ENCODE data around the gene MLH3.
A peak's percentile ranks its signal among the peaks of the same experiment; 100 is the strongest.
"Not testable (repeated sequence)": the region's sequence is repeated elsewhere in the genome, so short reads cannot be mapped to it uniquely, and the experiment has no call there.

The MLH3 gene

DNA sequence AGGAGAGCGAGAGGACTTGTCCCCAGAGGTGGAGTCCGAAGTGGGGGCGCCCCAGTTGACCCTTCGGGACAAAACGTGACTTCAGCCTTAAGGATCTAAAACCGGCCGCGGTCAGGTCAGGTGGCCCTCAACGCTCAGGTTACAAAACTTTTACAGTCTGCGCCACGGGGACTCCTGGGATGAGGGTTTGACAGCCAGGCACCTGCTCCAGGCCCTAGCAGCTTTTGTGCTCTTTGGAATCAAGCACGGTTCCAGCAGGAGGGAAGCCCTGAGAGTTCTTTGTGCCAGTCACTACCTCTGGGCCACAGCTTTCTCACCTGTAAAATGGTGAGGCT is 18.5 kb upstream of the MLH3 start:
- Histone ChIP-seq H3K9me3 (ENCODE audit: low read depth, low read length) (no peaks in the 10 kb centered on the region), H3K4me3 (peak overlapping the region; percentile 89), H3K27ac (no peak overlapping the region), H3K9ac (ENCODE audit: insufficient read length) (no peak overlapping the region), H3K36me3 (ENCODE audit: insufficient read depth, low read length) (no peaks in the 10 kb centered on the region)
- DNase-seq (ENCODE audit: low read depth, low spot score): no peak
- TF ChIP-seq EZH2 (IDR thresholded peaks at IDR 0.05) (no peak), FOXP2 (optimal IDR thresholded peaks at IDR 0.05; ENCODE audit: control extremely low read depth, extremely low read length, insufficient read depth) (no peak), POLR2AphosphoS5 (IDR thresholded peaks at IDR 0.05; ENCODE audit: borderline replicate concordance, low read depth, low read length) (no peak)

DNA sequence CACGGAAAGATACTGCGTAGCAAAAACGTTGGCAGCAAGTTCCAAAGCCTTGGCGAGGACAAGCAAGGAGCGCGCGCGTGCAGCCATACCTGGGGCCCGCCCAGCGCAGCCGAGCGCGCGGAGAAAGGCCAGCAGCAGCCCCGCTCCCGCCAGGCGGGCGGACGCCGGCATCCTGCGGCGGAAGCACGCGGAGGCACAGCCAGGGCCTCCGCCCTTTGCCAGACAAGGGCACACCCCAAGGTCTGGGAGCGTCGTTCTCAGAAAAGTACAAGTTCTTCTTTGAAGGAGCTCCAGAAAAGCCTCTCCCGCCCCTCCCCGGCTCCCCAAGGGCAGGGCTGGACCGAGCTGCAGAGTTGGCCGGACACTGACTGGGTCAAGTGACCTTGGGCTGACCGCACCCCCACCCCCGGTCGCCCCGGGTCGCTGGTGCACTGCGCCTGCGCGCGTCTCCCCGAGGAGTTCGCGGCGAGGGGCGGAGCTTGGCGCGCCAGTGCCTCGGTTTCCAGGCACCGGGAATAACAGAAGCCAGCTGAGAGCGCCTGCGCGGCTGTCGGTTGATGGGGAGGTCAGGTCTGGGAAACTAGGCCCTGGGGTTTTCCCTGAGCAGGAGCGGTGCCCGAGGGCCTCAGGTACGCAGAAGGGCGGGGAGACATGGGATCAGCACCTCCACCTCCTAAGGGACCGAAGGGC is 18.0 kb upstream of the MLH3 start, which contains the start of gene ZC2HC1C:
ZC2HC1C (plus strand) TSS at position 521 of the 690 bp plus-strand sequence. CDS start 933 bp downstream, outside the sequence.
- Histone ChIP-seq H3K4me3 (peak within 1 kb of the TSS; percentile 89), H3K9ac (ENCODE audit: insufficient read length) (peak within 1 kb of the TSS; percentile 91), H3K9me3 (ENCODE audit: low read depth, low read length) (no peaks in the 10 kb centered on the region), H3K27ac (peak within 1 kb of the TSS; percentile 89), H3K36me3 (ENCODE audit: insufficient read depth, low read length) (no peaks in the 10 kb centered on the region)
- TF ChIP-seq FOXP2 (optimal IDR thresholded peaks at IDR 0.05; ENCODE audit: control extremely low read depth, extremely low read length, insufficient read depth): peak; percentile 17
- no peak for TF ChIP-seq EZH2 (IDR thresholded peaks at IDR 0.05)
- no peak for DNase-seq (ENCODE audit: low read depth, low spot score)

DNA sequence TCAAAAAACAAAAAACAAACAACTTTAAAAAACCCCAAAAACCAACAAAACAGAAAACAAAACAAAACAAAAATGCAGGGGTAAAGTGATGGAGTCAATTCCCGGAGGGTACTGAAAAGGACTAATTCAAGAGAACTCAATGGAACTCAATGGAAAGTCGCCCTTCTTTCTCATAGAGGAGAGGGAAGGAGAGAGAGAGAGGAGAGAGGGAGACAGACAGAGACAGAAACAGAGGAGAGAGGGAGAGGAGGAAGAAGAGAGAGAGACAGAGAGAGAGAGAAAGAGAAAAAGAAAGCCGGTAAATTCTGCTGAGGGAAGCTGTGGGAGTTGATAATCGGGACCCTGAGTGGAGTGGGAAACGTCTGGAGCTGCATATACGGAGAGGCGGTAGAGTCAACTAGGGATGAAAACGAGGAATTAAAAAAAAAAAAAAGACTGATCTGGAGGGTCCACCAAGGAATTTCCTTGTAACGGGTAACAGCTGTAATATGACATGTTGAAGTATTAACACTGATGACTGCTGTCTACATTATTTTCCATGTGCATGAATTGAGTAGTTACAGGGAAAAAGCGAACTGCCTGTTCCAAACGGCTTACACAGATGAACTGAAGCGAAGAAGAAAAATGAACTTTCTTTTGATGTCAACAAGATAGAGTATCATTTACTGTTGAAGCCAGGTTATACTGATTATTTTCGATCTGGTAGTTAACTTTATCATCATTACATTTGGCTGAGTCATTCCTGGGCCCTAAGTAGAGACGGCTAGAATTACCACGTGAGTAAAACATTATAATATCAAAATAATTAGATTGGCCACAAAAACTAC is 17.2 kb upstream of the MLH3 start:
- DNase-seq (ENCODE audit: low read depth, low spot score): no peak

DNA sequence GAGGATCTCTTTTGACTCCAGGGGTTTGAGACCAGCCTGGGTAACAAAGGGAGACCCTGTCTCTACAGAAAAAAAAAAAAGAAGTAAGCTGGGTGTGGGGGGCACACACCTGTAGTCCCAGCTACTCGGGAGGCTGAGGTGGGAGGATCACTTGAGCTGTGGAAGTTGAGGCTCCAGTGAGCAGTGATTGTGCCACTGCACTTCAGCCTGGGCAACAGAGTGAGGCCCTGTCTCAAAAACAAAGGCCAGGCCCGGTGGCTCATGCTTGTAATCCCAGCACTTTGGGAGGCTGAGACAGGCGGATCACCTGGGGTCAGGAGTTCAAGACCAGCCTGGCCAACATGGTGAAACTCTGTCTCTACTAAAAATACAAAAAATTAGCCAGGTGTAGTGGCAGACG is 16.5 kb upstream of the MLH3 start:
- H3K9me3 ChIP-seq (ENCODE audit: low read depth, low read length); H3K36me3 ChIP-seq (ENCODE audit: insufficient read depth, low read length); DNase-seq (ENCODE audit: low read depth, low spot score); H3K27ac ChIP-seq; H3K9ac ChIP-seq (ENCODE audit: insufficient read length): not testable (repeated sequence)
- peak overlapping the region; percentile 89; the same call in 1 of the 2 replicates for H3K4me3 ChIP-seq

More for the DNA sequence above, 17.2 kb upstream of the MLH3 start:
- no peaks in the 10 kb centered on the region for H3K36me3 ChIP-seq (ENCODE audit: insufficient read depth, low read length)
- no peaks in the 10 kb centered on the region for H3K9me3 ChIP-seq (ENCODE audit: low read depth, low read length)
- H3K27ac ChIP-seq: peak overlapping the region; percentile 89
- peak overlapping the region; percentile 91 for H3K9ac ChIP-seq (ENCODE audit: insufficient read length)
- TF ChIP-seq FOXP2 (optimal IDR thresholded peaks at IDR 0.05; ENCODE audit: control extremely low read depth, extremely low read length, insufficient read depth) (no peak), POLR2AphosphoS5 (IDR thresholded peaks at IDR 0.05; ENCODE audit: borderline replicate concordance, low read depth, low read length) (no peak), EZH2 (IDR thresholded peaks at IDR 0.05) (no peak)
- H3K4me3 ChIP-seq: peak overlapping the region; percentile 89

DNA sequence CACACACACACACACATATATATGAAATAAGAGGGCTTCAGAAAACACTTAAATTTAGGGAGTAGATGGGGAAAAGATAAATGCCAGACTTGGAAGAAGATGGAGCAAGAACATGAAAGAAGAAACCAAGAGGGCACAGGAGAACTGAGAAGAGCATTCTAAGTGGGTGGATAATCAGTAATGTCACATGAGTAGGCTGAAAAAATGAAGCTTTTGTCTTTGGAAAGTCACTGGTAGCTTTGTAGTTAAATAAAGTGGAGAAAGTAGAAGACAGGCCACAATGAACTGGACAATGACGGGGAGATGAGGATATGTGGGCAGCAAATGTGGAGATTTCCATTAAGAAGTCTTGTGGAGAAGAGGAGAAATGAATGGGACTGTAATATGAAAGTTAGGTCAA is 15.9 kb upstream of the MLH3 start:
- H3K4me3 ChIP-seq: no peak overlapping the region
- TF ChIP-seq FOXP2 (optimal IDR thresholded peaks at IDR 0.05; ENCODE audit: control extremely low read depth, extremely low read length, insufficient read depth) (no peak), POLR2AphosphoS5 (IDR thresholded peaks at IDR 0.05; ENCODE audit: borderline replicate concordance, low read depth, low read length) (no peak), EZH2 (IDR thresholded peaks at IDR 0.05) (no peak)
- DNase-seq (ENCODE audit: low read depth, low spot score): no peak
- no peak overlapping the region for H3K27ac ChIP-seq
- no peak overlapping the region for H3K9ac ChIP-seq (ENCODE audit: insufficient read length)
- no peaks in the 10 kb centered on the region for H3K9me3 ChIP-seq (ENCODE audit: low read depth, low read length)
- H3K36me3 ChIP-seq (ENCODE audit: insufficient read depth, low read length): no peaks in the 10 kb centered on the region

DNA sequence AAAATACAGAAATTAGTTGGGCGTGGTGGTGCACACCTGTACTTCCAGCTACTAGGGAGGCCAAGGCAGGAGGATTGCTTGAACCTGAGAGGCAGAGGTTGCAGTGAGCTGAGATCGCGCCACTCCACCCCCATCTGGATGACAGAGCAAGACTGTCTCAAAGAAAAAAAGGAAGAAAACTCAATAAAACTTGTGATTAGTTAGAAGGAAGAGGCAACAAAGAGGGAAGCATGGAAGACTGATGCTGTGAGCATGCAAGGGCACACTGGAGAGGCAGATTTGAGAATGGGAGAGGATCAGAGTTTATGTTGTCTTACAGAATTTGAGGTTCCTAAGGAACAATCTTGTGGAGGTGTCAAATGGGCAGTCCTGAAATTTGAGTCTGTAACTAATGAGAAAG is 15.4 kb upstream of the MLH3 start:
- no peak overlapping the region for H3K4me3 ChIP-seq
- no peak overlapping the region for H3K27ac ChIP-seq
- H3K9me3 ChIP-seq (ENCODE audit: low read depth, low read length): no peaks in the 10 kb centered on the region
- DNase-seq (ENCODE audit: low read depth, low spot score): no peak
- TF ChIP-seq FOXP2 (optimal IDR thresholded peaks at IDR 0.05; ENCODE audit: control extremely low read depth, extremely low read length, insufficient read depth): no peak
- no peak for TF ChIP-seq EZH2 (IDR thresholded peaks at IDR 0.05)
- TF ChIP-seq POLR2AphosphoS5 (IDR thresholded peaks at IDR 0.05; ENCODE audit: borderline replicate concordance, low read depth, low read length): no peak
- no peaks in the 10 kb centered on the region for H3K36me3 ChIP-seq (ENCODE audit: insufficient read depth, low read length)
- no peak overlapping the region for H3K9ac ChIP-seq (ENCODE audit: insufficient read length)

DNA sequence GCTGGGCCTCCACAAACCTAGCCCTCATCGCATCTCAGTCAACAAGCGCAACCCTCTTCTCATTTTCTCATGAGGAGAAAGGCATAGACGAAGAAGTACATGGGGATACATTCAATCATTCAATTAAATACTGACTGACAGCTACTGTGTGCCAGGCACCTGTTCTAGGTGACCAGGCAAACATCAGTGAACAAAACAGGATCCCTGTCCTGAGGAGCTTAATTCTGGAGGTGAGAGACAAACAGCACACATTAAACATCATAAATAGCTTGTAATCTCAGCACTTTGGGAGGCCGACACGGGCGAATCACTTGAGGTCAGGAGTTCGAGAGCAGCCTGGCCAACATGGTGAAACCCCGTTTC is 12.9 kb upstream of the MLH3 start:
- no peak for DNase-seq (ENCODE audit: low read depth, low spot score)
- TF ChIP-seq POLR2AphosphoS5 (IDR thresholded peaks at IDR 0.05; ENCODE audit: borderline replicate concordance, low read depth, low read length) (no peak), FOXP2 (optimal IDR thresholded peaks at IDR 0.05; ENCODE audit: control extremely low read depth, extremely low read length, insufficient read depth) (no peak), EZH2 (IDR thresholded peaks at IDR 0.05) (no peak)

DNA sequence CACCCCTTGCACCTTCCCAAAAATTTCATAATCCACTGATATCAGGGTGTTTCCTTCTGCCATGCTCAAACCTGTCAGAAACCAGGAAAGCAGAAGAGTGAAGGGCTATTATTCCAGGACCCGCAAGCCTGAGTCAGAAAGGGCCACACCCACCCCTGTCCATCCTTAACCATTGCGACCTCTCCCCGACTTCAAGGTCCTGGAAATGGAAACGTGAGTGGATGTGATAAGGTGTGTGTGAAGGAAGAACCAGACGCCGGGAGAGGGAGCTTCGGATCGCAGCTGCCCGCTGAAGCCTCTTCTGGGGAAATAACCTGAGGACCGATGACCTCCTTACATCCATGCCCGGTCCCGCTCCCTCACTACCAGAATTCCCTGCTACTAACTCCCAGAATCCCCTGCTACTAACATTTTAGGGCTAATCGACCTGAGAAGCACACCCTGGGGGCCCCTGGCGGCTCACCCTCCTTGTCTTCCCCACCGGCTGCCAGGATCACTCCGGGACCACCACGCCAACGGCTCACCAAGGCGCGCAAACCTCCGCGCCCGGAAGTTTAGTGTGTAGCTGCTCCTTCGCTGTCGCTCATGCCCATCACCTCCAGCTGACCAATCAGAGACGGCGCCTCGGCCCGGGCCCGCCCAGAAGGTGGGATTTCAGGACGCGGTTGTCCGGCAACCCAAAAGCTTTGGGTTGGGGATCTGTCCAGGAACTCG is 12.4 kb upstream of the MLH3 start, which contains the start of gene ACYP1:
ACYP1 (minus strand) TSS at position 534 of the 714 bp plus-strand sequence; CDS start at position 63, 471 bp downstream.
- H3K9me3 ChIP-seq (ENCODE audit: low read depth, low read length): peaks cover 10% of the 10 kb centered on the region; the same call in 1 of the 2 replicates
- peak; percentile 89 for TF ChIP-seq POLR2AphosphoS5 (IDR thresholded peaks at IDR 0.05; ENCODE audit: borderline replicate concordance, low read depth, low read length)
- TF ChIP-seq EZH2 (IDR thresholded peaks at IDR 0.05): no peak
- TF ChIP-seq FOXP2 (optimal IDR thresholded peaks at IDR 0.05; ENCODE audit: control extremely low read depth, extremely low read length, insufficient read depth): no peak

More for the DNA sequence above, 12.9 kb upstream of the MLH3 start:
- Histone ChIP-seq H3K4me3 (peak overlapping the region; percentile 93), H3K9ac (ENCODE audit: insufficient read length) (peak overlapping the region; percentile 82), H3K36me3 (ENCODE audit: insufficient read depth, low read length) (peaks cover 24% of the 10 kb centered on the region), H3K27ac (no peak overlapping the region), H3K9me3 (ENCODE audit: low read depth, low read length) (peaks cover 10% of the 10 kb centered on the region; the same call in 1 of the 2 replicates)

More for the DNA sequence above, 12.4 kb upstream of the MLH3 start, which contains the start of gene ACYP1:
- DNase-seq (ENCODE audit: low read depth, low spot score): no peak
- H3K27ac ChIP-seq: no peak within 1 kb of the TSS
- peaks cover 28% of the 10 kb centered on the region for H3K36me3 ChIP-seq (ENCODE audit: insufficient read depth, low read length)
- H3K4me3 ChIP-seq: peak within 1 kb of the TSS; percentile 93
- H3K9ac ChIP-seq (ENCODE audit: insufficient read length): peak within 1 kb of the TSS; percentile 82

All from SK-N-MC (cell line).